Neural cell (in vitro differentiated cells): ENCODE measurements around the gene FAM83F. TPM values are rescaled to one million over a fixed set of nuclear protein-coding genes. Genes with fewer than 3 reads are reported as not detected.

ENCODE experiments used
- H2AFZ ChIP-seq: fragments of 200-600, 300-800 bp; sonication (generic), shearing (Covaris generic); 2 replicates; pipeline ENCODE4 v1.6.0; 2014; ENCODE audit warnings: low read depth, mild to moderate bottlenecking, antibody characterized with exemption, low read length, moderate library complexity
- H3F3A ChIP-seq: fragments of 200-600 bp; shearing (Covaris generic); 2 replicates; pipeline ENCODE4 v1.6.1; 2016; ENCODE audit warnings: mild to moderate bottlenecking, moderate library complexity, mixed read lengths, antibody characterized with exemption, low read length; ENCODE audit not compliant: insufficient read depth, poor library complexity, severe bottlenecking
- H3K27ac ChIP-seq: fragments of 200-600, 300-800 bp; sonication (generic), shearing (Covaris generic); 2 replicates; pipeline ENCODE4 v1.5.1; 2014; ENCODE audit warnings: mild to moderate bottlenecking, low read length, moderate library complexity
- H3K27me3 ChIP-seq: fragments of 300-800, 200-600 bp; sonication (generic), shearing (Covaris generic); 2 replicates; pipeline ENCODE4 v1.6.0; 2014; ENCODE audit warnings: mild to moderate bottlenecking, low read depth, low read length, moderate library complexity; ENCODE audit not compliant: insufficient read depth
- H3K36me3 ChIP-seq: fragments of 300-800, 200-600 bp; sonication (generic), shearing (Covaris generic); 2 replicates; pipeline ENCODE4 v1.5.1; 2014; ENCODE audit warnings: mild to moderate bottlenecking, antibody characterized with exemption, low read length, moderate library complexity; ENCODE audit not compliant: insufficient read depth
- H3K4me2 ChIP-seq: fragments of 300-800, 200-600 bp; sonication (generic), shearing (Covaris generic); 2 replicates; pipeline ENCODE4 v1.6.0; 2014; ENCODE audit warnings: mild to moderate bottlenecking, low read length
- H3K4me3 ChIP-seq: fragments of 300-800, 200-600 bp; sonication (generic), shearing (Covaris generic); 2 replicates; pipeline ENCODE4 v1.5.1; 2014; ENCODE audit warnings: mild to moderate bottlenecking, low read length, moderate library complexity
- H3K79me2 ChIP-seq: fragments of 200-600 bp; shearing (Covaris generic); replicated peaks from 2 replicates; pipeline ENCODE4 v1.6.0; 2014; ENCODE audit warnings: mild to moderate bottlenecking, low read length, moderate library complexity; ENCODE audit not compliant: insufficient read depth
- H3K9ac ChIP-seq: fragments of 300-800, 200-600 bp; sonication (generic), shearing (Covaris generic); 2 replicates; pipeline ENCODE4 v1.6.1; 2016; ENCODE audit warnings: mild to moderate bottlenecking, low read length, mixed read lengths
- H3K9me2 ChIP-seq: fragments of 200-600 bp; shearing (Covaris generic); 2 replicates; pipeline ENCODE4 v1.6.1; 2016; ENCODE audit warnings: mild to moderate bottlenecking, low read length, mixed read lengths; ENCODE audit not compliant: insufficient read depth
- H3K9me3 ChIP-seq: fragments of 200-600, 300-800 bp; sonication (generic), shearing (Covaris generic); 2 replicates; pipeline ENCODE4 v1.6.1; 2016; ENCODE audit warnings: mild to moderate bottlenecking, mixed run types, low read length, moderate library complexity, mixed read lengths
- H4K20me1 ChIP-seq: fragments of 200-600 bp; shearing (Covaris generic); 2 replicates; pipeline ENCODE4 v1.6.1; 2016; ENCODE audit warnings: mild to moderate bottlenecking, mixed run types; ENCODE audit not compliant: insufficient read depth
- EP300 ChIP-seq: fragments of 450-650 bp; conservative IDR thresholded peaks from 2 replicates; pipeline ENCODE4 v1.6.1; 2014; ENCODE audit warnings: antibody characterized with exemption, mild to moderate bottlenecking, moderate library complexity; ENCODE audit not compliant: poor library complexity, severe bottlenecking
- EZH2 ChIP-seq: fragments of 200-600, 300-800 bp; shearing (Covaris generic), sonication (generic); IDR thresholded peaks from 2 replicates; pipeline ENCODE4 v1.6.1; 2014; ENCODE audit warnings: antibody characterized with exemption, low read length, borderline replicate concordance, mild to moderate bottlenecking; ENCODE audit not compliant: insufficient read depth, poor library complexity, severe bottlenecking
- MXI1 ChIP-seq: fragments of 450-650 bp; conservative IDR thresholded peaks from 2 replicates; pipeline ENCODE4 v1.6.1; 2014; ENCODE audit warnings: antibody characterized with exemption, mild to moderate bottlenecking; ENCODE audit not compliant: poor library complexity, severe bottlenecking
- POLR2AphosphoS5 ChIP-seq: IDR thresholded peaks from 2 replicates; pipeline ENCODE4 v1.6.1; 2012
- RAD21 ChIP-seq: fragments of 450-650 bp; conservative IDR thresholded peaks from 2 replicates; pipeline ENCODE4 v1.6.1; 2014; ENCODE audit warnings: antibody characterized with exemption, mild to moderate bottlenecking, moderate library complexity
- REST ChIP-seq: IDR thresholded peaks from 2 replicates; pipeline ENCODE4 v1.6.1; 2012; ENCODE audit warnings: borderline replicate concordance
- SMC3 ChIP-seq: fragments of 450-650 bp; conservative IDR thresholded peaks from 2 replicates; pipeline ENCODE4 v1.6.1; 2014; ENCODE audit warnings: antibody characterized with exemption, mild to moderate bottlenecking, moderate library complexity; ENCODE audit not compliant: poor library complexity
- TAF1 ChIP-seq: IDR thresholded peaks from 2 replicates; pipeline ENCODE4 v1.6.1; 2012; ENCODE audit warnings: low read depth
- polyA plus RNA-seq: library from polyadenylated mRNA; depleted of rRNA; stranded (reverse); fragments of >200 nt; gene quantifications from 2 replicates; pipeline ENCODE4 v1.2.3, GENCODE V29; 2014
- TF ChIP-seq, protein P1 (sequence below): fragments of 450-650 bp; IDR thresholded peaks from 2 replicates; pipeline ENCODE4 v1.5.1; 2014; ENCODE audit warnings: antibody characterized with exemption, mild to moderate bottlenecking, moderate library complexity; ENCODE audit not compliant: poor library complexity, severe bottlenecking

The FAM83F gene
- polyA plus RNA-seq, 1 donor from 2014 or later = 0.42 TPM

DNA sequence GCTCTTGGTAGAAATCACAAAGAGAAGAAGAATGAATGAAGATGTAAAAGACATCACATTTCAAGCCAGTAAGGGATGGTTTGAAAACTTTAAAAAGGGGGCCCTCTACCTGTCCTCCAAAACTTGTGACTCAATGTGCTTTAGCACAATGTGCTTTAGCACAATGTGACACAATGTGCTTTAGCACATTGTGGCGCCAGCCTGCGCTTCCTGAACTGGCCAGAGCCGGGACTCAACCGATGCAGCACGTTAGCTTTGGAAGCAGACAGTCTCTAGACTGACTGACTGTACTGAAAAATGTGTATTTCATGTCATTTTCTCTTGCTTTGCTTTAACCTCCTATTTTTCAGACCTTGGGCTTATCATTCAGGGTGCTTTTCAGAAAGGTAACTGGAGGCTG lies 63.5 kb downstream of the FAM83F start:
- H3F3A ChIP-seq = no peaks in the 10 kb centered on the region
- H3K4me3 ChIP-seq = no peak overlapping the region
- no peak overlapping the region for H3K9ac ChIP-seq
- no peaks in the 10 kb centered on the region for H3K9me2 ChIP-seq
- H4K20me1 ChIP-seq = no peaks in the 10 kb centered on the region
- no peak overlapping the region for H3K4me2 ChIP-seq
- H3K79me2 ChIP-seq = peaks cover 12% of the 10 kb centered on the region
- H3K27ac ChIP-seq = no peak overlapping the region
- H3K36me3 ChIP-seq = no peaks in the 10 kb centered on the region
- no peaks in the 10 kb centered on the region for H3K9me3 ChIP-seq
- TF ChIP-seq EP300 (no peak), RAD21 (no peak), REST (no peak), TAF1 (no peak)
- no peak overlapping the region for H2AFZ ChIP-seq
- no peaks in the 10 kb centered on the region for H3K27me3 ChIP-seq

DNA sequence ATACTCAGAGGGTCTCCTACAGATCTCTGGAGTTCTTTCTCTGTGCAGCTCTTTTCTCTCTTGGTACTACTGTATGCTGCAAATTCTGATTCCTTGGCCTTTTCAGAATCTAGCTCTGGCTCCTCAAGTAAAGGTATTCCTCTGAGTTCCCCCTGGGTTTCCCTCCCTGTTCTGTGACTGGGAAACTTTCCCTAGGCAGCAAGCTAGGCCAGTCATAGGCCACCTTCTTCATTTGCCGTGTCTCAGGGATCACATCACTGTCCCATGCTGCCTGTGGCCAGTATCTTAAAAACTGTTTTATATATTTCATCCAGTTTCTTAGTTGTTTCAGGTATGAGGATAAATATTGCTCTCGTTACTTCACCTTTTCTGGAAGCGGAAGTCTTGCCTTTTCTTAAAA lies 71.2 kb downstream of the FAM83F start:
- H3K36me3 ChIP-seq = no peaks in the 10 kb centered on the region
- no peaks in the 10 kb centered on the region for H3F3A ChIP-seq
- H3K9me3 ChIP-seq = no peaks in the 10 kb centered on the region
- H3K4me3 ChIP-seq = no peak overlapping the region
- H3K79me2 ChIP-seq = peaks cover 10% of the 10 kb centered on the region
- H3K27ac ChIP-seq = no peak overlapping the region
- no peak for TF ChIP-seq EP300
- TF ChIP-seq, protein P1, sequence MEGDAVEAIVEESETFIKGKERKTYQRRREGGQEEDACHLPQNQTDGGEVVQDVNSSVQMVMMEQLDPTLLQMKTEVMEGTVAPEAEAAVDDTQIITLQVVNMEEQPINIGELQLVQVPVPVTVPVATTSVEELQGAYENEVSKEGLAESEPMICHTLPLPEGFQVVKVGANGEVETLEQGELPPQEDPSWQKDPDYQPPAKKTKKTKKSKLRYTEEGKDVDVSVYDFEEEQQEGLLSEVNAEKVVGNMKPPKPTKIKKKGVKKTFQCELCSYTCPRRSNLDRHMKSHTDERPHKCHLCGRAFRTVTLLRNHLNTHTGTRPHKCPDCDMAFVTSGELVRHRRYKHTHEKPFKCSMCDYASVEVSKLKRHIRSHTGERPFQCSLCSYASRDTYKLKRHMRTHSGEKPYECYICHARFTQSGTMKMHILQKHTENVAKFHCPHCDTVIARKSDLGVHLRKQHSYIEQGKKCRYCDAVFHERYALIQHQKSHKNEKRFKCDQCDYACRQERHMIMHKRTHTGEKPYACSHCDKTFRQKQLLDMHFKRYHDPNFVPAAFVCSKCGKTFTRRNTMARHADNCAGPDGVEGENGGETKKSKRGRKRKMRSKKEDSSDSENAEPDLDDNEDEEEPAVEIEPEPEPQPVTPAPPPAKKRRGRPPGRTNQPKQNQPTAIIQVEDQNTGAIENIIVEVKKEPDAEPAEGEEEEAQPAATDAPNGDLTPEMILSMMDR = no peak
- TF ChIP-seq TAF1 = no peak
- TF ChIP-seq RAD21 = no peak
- TF ChIP-seq SMC3 = no peak
- TF ChIP-seq REST = no peak
- TF ChIP-seq MXI1 = no peak
- no peak for TF ChIP-seq EZH2
- no peak for TF ChIP-seq POLR2AphosphoS5
- H2AFZ ChIP-seq = no peak overlapping the region
- no peaks in the 10 kb centered on the region for H3K27me3 ChIP-seq
- no peak overlapping the region for H3K9ac ChIP-seq
- no peaks in the 10 kb centered on the region for H4K20me1 ChIP-seq
- H3K4me2 ChIP-seq = no peak overlapping the region
- H3K9me2 ChIP-seq = no peaks in the 10 kb centered on the region
